Measurements from ENCODE around the gene PHLPP1. TPM values are rescaled to one million over a fixed set of nuclear protein-coding genes. Genes with fewer than 3 reads are reported as not detected.

The PHLPP1 gene
- total RNA-seq, 1 experiment from 2014 or later = 39.9 TPM

- Mint-ChIP-seq H3K9me3 (peaks cover 3 to 4% of the 10 kb centered on the region in 2 experiments; a peak in 4 of 5 replicates), H3K4me1 (peaks cover 75 to 80% of the 10 kb centered on the region in 2 experiments), H3K27ac (peak overlapping the region; percentile 74 to 94 (median 92); a peak in 6 of 7 replicates), H3K36me3 (ENCODE audit: insufficient read depth in 1 of 3, low read depth in 3 of 3) (peaks cover 5 to 10% (median 6%) of the 10 kb centered on the region in 3 experiments; a peak in 6 of 7 replicates), H3K27me3 (ENCODE audit: low read depth) (no peaks in the 10 kb centered on the region), H3K4me3 (peak overlapping the region in 1 of 2 experiments; percentile 61; a peak in 1 of 5 replicates)
- no peak overlapping the region for H2BK5ac ChIP-seq (ENCODE audit: insufficient read length, low read length)
- no peak overlapping the region for H3K18ac ChIP-seq (ENCODE audit: insufficient read length, low read depth, low read length)
- no peak overlapping the region for H3K23ac ChIP-seq (ENCODE audit: insufficient read length, low read depth, low read length)
- H3K79me2 ChIP-seq (ENCODE audit: insufficient read depth, low read length) = peaks cover 56% of the 10 kb centered on the region; the same call in 1 of the 2 replicates
- no peaks in the 10 kb centered on the region for H3K27me3 ChIP-seq (ENCODE audit: insufficient read depth, low read length)
- peaks cover 19% of the 10 kb centered on the region; the same call in 1 of the 2 replicates for H3K4me1 ChIP-seq (ENCODE audit: insufficient read depth, low read length)
- H3K9me3 ChIP-seq (ENCODE audit: control insufficient read depth, low read depth, low read length) = no peaks in the 10 kb centered on the region
- no peak overlapping the region for H3K56ac ChIP-seq (ENCODE audit: insufficient read length, low read depth, low read length)
- no peak overlapping the region for H3K9ac ChIP-seq (ENCODE audit: extremely low read depth, insufficient read length, low read length)
- H4K20me1 ChIP-seq (ENCODE audit: control insufficient read depth, insufficient read depth, insufficient read length) = peaks cover 2% of the 10 kb centered on the region
- H2BK120ac ChIP-seq (ENCODE audit: low read depth, low read length, poor library complexity, severe bottlenecking) = no peak overlapping the region
- no peaks in the 10 kb centered on the region for H3K23me2 ChIP-seq (ENCODE audit: insufficient read length, low read depth, low read length, poor library complexity, severe bottlenecking)
- H4K91ac ChIP-seq (ENCODE audit: insufficient read length, low read depth, low read length) = no peak overlapping the region
- DNase-seq = no peak
- no peak overlapping the region for H2BK20ac ChIP-seq (ENCODE audit: low read depth, low read length, poor library complexity, severe bottlenecking)
- no CpG with 5 or more reads among the region's 6 CpGs for WGBS (ENCODE audit: extremely low coverage, insufficient read length, low lambda C conversion rate)
- no peak overlapping the region for H4K8ac ChIP-seq (replicated peaks; ENCODE audit: insufficient read length, low read depth, low read length)
- H2BK12ac ChIP-seq (ENCODE audit: insufficient read length, low read depth, low read length) = no peak overlapping the region
- H2AFZ ChIP-seq (ENCODE audit: low read length) = no peak overlapping the region
- H3K4ac ChIP-seq (ENCODE audit: low read depth, low read length) = no peak overlapping the region
- no peak overlapping the region for H3K27ac ChIP-seq (ENCODE audit: insufficient read length, low read depth, low read length)
- H3K4me2 ChIP-seq (ENCODE audit: insufficient read depth, insufficient read length, low read length) = no peak overlapping the region
- H3K14ac ChIP-seq (ENCODE audit: insufficient read depth, low read length) = no peak overlapping the region
- no peak overlapping the region for H3T11ph ChIP-seq (ENCODE audit: low read length)
- H2AK5ac ChIP-seq (ENCODE audit: insufficient read length, low read length) = no peak overlapping the region
- H4K5ac ChIP-seq (ENCODE audit: insufficient read length, low read depth, low read length) = no peak overlapping the region
- H2BK15ac ChIP-seq (ENCODE audit: low read depth, low read length) = no peak overlapping the region
- no peaks in the 10 kb centered on the region for H3K79me1 ChIP-seq (ENCODE audit: insufficient read depth, low read depth, low read length, poor library complexity, severe bottlenecking)
- TF ChIP-seq CTCF (conservative IDR thresholded peaks at IDR 0.05) = no peak
Measured at GRCh38 chr18:62749389-62749788, 34.0 kb downstream of the PHLPP1 start.

Data from H9 (cell line).